Uterus (tissue), 2 donors: ENCODE results near the gene MTMR2.

Source experiments
- POLR2A ChIP-seq, 2 donors: fragments of 450-650 bp; IDR thresholded peaks; one replicate each; pipeline ENCODE4 v1.6.1; 2016; ENCODE audit warnings: antibody characterized with exemption in 2 of 2, mild to moderate bottlenecking in 1 of 2, moderate library complexity in 1 of 2
- TF ChIP-seq, protein P1 (sequence below), 4 experiments: fragments of 200-600 bp in 2 of 4; fragments of 450-650 bp in 2 of 4; sonication (generic) in 2 of 4; IDR thresholded peaks; one replicate each; pipeline ENCODE4 v1.5.1; 2016 to 2019; ENCODE audit warnings: antibody characterized with exemption in 4 of 4, mild to moderate bottlenecking in 2 of 4, moderate library complexity in 1 of 4

DNA sequence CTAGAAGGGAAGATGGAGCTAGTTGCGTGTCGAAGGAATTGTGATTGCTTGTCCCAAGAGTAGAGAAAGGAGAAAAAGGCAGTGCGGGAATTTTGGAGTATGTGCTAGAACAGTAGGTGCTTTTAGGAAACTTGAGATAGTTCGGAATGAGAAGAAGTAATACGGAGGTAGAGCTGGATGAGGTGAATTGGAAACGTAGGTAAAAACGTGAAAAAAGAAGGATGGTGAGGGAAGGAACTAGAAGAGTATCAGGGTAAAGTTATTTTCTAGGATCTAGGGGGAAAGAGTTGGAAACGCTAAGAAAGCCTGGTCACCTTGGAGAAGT, 132.2 kb downstream of the MTMR2 start:
- TF ChIP-seq, protein P1, sequence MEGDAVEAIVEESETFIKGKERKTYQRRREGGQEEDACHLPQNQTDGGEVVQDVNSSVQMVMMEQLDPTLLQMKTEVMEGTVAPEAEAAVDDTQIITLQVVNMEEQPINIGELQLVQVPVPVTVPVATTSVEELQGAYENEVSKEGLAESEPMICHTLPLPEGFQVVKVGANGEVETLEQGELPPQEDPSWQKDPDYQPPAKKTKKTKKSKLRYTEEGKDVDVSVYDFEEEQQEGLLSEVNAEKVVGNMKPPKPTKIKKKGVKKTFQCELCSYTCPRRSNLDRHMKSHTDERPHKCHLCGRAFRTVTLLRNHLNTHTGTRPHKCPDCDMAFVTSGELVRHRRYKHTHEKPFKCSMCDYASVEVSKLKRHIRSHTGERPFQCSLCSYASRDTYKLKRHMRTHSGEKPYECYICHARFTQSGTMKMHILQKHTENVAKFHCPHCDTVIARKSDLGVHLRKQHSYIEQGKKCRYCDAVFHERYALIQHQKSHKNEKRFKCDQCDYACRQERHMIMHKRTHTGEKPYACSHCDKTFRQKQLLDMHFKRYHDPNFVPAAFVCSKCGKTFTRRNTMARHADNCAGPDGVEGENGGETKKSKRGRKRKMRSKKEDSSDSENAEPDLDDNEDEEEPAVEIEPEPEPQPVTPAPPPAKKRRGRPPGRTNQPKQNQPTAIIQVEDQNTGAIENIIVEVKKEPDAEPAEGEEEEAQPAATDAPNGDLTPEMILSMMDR (IDR thresholded peaks at IDR 0.05): no peak
- TF ChIP-seq POLR2A (IDR thresholded peaks at IDR 0.05): no peak
